ENCODE results near the gene PTPRO.

Gene PTPRO

DNA sequence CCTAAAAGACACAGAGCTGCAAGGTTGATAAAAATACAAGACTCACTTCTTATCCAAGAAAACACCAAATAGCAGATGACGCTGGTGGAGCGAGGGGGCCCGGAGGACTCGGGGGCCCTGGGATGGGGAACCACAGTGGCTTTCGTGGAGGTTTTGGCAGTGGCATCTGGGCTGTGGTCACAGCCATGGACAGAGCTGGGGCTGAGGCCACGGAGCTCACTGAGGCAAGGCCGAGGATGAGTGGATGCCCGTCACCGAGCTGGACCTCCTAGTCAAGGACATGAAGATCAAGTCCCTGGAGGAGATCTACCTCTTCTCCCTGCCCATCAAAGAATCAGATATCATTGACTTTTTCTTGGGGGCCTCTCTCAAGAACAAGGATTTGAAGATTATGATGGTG lies 117.2 kb downstream of the PTPRO start:
- TF ChIP-seq ZFX (IDR thresholded peaks at IDR 0.05; ENCODE audit: borderline replicate concordance): no peak
- TF ChIP-seq, protein P1, sequence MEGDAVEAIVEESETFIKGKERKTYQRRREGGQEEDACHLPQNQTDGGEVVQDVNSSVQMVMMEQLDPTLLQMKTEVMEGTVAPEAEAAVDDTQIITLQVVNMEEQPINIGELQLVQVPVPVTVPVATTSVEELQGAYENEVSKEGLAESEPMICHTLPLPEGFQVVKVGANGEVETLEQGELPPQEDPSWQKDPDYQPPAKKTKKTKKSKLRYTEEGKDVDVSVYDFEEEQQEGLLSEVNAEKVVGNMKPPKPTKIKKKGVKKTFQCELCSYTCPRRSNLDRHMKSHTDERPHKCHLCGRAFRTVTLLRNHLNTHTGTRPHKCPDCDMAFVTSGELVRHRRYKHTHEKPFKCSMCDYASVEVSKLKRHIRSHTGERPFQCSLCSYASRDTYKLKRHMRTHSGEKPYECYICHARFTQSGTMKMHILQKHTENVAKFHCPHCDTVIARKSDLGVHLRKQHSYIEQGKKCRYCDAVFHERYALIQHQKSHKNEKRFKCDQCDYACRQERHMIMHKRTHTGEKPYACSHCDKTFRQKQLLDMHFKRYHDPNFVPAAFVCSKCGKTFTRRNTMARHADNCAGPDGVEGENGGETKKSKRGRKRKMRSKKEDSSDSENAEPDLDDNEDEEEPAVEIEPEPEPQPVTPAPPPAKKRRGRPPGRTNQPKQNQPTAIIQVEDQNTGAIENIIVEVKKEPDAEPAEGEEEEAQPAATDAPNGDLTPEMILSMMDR (IDR thresholded peaks at IDR 0.05): no peak
- H3K27ac ChIP-seq: no peak overlapping the region

DNA sequence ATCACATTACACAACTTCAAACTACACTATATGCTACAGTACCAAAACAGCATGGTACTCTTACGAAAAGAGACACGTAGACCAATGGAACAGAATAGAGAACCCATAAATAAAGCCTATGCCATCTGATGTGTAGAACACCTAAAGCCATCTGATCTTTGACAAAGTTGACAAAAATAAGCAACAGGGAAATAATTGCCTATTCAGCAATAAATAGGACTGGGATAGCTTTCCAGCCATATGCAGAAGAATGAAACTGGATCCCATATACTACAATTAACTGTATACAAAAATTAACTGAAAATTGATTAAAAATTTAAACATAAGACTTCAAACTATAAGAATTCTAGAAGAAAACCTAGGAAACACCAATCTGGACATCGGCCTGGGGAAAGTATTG lies 120.7 kb downstream of the PTPRO start:
- TF ChIP-seq, protein P1 (IDR thresholded peaks at IDR 0.05): no peak
- TF ChIP-seq ZFX (IDR thresholded peaks at IDR 0.05; ENCODE audit: borderline replicate concordance): no peak
- no peak overlapping the region for H3K27ac ChIP-seq

DNA sequence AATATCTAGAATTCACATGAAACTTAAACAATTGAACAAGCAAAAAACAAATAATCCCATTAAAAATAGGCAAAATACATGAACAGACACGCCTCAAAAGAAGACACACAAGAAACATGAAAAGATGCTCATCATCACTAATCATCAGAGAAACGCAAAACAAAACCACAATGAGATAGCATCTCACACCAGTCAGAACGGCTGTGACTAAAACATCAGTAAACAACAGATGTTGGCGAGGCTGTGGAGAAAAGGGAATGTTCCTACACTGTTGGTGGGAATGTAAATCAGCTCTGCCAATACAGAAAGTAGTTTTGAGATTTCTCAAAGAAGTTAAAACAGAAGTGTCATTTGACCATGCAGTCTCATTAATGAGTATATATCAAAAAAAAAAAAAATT lies 121.3 kb downstream of the PTPRO start:
- TF ChIP-seq, protein P1 (IDR thresholded peaks at IDR 0.05): no peak
- no peak for TF ChIP-seq ZFX (IDR thresholded peaks at IDR 0.05; ENCODE audit: borderline replicate concordance)
- H3K27ac ChIP-seq: no peak overlapping the region

DNA sequence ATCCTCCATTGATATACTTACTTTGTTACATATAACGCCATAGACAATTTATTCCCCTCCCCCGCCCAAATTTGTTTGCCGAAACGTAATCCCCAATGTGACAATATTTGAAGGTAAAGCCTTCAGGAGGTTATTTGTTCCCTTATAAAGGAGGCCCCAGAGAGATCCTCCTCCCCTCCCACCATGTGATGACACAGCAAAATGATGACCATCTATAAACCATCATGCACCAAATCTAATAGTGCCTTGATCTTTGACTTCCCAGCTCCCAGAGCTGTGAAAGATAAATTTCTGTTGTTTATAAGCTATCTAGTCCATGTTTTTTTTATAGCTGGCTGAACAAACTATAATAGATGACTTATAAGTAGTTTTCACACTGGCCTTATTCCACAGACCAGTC lies 122.2 kb downstream of the PTPRO start:
- TF ChIP-seq, protein P1 (IDR thresholded peaks at IDR 0.05): no peak
- TF ChIP-seq ZFX (IDR thresholded peaks at IDR 0.05; ENCODE audit: borderline replicate concordance): no peak
- H3K27ac ChIP-seq: no peak overlapping the region

DNA sequence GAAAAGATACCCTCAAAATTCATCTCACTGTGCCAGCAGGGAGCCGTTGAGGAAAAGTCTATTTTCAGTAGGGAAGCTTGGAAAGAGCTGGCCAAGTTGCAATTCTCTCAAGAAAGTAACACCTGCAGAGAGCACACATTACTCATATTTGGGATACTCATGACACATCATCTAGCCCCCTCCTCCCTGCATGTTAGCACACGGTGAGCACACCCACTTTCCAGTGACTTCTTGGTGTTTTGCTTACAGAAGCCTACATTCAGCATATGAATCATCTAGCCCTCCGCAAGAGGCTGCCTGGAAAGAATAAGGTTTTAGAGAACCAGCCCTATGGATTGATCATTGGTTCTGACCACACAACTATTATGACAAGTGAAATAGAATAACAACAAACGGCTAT lies 124.5 kb downstream of the PTPRO start:
- no peak overlapping the region for H3K27ac ChIP-seq
- no peak for TF ChIP-seq ZFX (IDR thresholded peaks at IDR 0.05; ENCODE audit: borderline replicate concordance)
- TF ChIP-seq, protein P1 (IDR thresholded peaks at IDR 0.05): no peak

DNA sequence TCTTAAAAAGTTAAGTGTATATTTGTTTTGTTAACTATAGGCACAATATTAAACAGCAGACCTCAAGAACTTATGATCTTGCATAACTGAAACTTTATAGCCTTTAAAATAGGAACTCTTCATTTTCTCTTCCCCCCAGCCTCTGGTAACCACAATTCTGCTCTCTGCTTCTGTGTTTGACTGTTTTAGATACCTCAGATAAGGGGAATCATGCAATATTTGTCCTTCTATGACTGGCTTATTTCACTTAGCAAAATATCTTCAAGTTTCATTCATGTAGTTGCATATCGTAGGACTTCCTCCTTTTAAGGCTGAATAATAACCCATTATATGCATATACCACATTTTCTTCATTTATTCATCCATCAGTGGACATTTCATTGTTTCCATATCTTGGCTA lies 131.3 kb downstream of the PTPRO start:
- no peak overlapping the region for H3K27ac ChIP-seq
- TF ChIP-seq, protein P1 (IDR thresholded peaks at IDR 0.05): no peak
- TF ChIP-seq ZFX (IDR thresholded peaks at IDR 0.05; ENCODE audit: borderline replicate concordance): no peak

DNA sequence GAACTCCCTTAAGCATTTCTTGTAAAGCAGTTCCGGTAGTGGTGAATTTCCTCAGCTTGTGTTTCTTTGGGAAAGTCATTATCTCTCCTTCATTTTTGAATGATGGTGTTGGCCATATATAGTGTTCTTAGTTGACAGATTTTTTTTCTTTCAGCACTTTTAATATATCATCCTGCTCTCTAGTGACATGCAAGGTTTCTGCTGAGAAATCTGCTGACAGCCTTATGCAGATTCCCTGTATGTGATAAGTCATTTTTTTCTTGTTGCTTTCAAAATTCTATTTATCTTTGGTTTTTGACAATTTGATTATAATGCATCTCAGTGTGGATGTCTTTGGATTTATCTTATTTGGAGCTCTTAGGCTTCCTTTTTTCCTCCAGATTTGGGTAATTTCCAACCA lies 135.7 kb downstream of the PTPRO start:
- TF ChIP-seq, protein P1 (IDR thresholded peaks at IDR 0.05): no peak
- no peak for TF ChIP-seq ZFX (IDR thresholded peaks at IDR 0.05; ENCODE audit: borderline replicate concordance)
- no peak overlapping the region for H3K27ac ChIP-seq
